ENCODE results near the gene CRTC2. TPM values are rescaled to one million over a fixed set of nuclear protein-coding genes. Genes with fewer than 3 reads are reported as not detected.

Gene CRTC2
- total RNA-seq, 1 donor from 2014 or later: 41.9 TPM

- Mint-ChIP-seq H3K36me3 (ENCODE audit: unreplicated experiment) (peaks cover 24% of the 10 kb centered on the region), H3K4me1 (ENCODE audit: unreplicated experiment) (peaks cover 34% of the 10 kb centered on the region), H3K9me3 (ENCODE audit: unreplicated experiment) (no peaks in the 10 kb centered on the region), H3K27me3 (ENCODE audit: unreplicated experiment) (no peaks in the 10 kb centered on the region), H3K27ac (ENCODE audit: unreplicated experiment) (peak overlapping the region; percentile 96), H3K4me3 (ENCODE audit: unreplicated experiment) (peak overlapping the region; percentile 98)
- TF ChIP-seq, protein P1, sequence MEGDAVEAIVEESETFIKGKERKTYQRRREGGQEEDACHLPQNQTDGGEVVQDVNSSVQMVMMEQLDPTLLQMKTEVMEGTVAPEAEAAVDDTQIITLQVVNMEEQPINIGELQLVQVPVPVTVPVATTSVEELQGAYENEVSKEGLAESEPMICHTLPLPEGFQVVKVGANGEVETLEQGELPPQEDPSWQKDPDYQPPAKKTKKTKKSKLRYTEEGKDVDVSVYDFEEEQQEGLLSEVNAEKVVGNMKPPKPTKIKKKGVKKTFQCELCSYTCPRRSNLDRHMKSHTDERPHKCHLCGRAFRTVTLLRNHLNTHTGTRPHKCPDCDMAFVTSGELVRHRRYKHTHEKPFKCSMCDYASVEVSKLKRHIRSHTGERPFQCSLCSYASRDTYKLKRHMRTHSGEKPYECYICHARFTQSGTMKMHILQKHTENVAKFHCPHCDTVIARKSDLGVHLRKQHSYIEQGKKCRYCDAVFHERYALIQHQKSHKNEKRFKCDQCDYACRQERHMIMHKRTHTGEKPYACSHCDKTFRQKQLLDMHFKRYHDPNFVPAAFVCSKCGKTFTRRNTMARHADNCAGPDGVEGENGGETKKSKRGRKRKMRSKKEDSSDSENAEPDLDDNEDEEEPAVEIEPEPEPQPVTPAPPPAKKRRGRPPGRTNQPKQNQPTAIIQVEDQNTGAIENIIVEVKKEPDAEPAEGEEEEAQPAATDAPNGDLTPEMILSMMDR (IDR thresholded peaks at IDR 0.05): no peak
- no peak for DNase-seq (ENCODE audit: extremely low spot score, unreplicated experiment)
Measured at GRCh38 chr1:153978274-153978909, 20.0 kb upstream of the CRTC2 start.

DNA sequence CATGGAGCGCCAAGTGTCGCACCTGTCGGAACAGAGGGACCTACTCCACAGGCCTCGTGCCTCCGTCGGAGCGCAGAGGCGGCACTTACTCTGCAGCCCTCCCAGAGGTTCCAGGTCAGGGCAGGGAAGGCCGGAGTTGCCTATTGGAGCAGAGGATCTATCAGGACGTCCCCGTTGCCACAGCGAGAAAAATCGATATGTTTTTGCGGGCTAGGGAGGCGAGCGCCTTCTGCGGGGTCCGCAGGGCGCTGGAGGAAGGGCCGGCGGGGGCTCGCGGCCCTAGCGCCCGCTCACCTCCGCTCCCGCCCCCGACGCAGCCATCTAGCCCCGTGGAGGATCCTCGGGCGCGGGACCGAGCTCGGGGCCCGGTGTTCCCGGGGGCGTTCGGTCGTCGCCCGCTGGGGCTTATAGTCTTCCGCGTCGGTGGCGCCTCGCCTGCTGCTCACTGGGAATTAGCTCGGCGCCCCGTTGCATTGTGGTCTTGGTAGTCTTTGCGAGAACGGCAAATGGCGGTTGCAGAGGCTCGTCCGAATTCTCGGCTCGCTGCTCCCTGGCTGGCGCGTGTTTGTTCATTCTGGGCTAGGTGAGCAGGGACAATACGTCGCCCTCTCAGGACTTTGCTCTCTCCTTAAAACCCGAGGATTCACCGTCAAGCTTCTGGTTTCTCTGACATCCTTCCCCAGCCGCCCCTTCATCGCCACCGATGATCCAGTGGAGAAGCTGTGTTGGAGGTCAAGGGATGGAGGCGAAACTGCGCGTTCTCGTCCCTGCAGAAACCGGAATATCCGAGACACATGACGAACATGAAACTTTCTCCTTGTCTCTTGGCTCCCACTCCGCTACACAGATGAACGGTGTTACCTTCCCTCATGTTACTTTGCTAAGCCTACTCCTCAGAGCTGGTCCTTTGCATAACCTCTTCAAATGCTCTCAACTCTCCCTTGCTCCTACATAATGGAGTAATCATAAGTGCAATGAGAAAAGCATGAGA lies 19.1 kb upstream of the CRTC2 start, which contains the start of gene JTB:
JTB (minus strand) TSS at position 425 of the 991 bp plus-strand sequence; CDS start at position 3, 422 bp downstream.
- Mint-ChIP-seq H3K27ac (ENCODE audit: unreplicated experiment) (peak within 1 kb of the TSS; percentile 96), H3K9me3 (ENCODE audit: unreplicated experiment) (no peaks in the 10 kb centered on the region), H3K36me3 (ENCODE audit: unreplicated experiment) (peaks cover 21% of the 10 kb centered on the region), H3K4me1 (ENCODE audit: unreplicated experiment) (peaks cover 31% of the 10 kb centered on the region), H3K4me3 (ENCODE audit: unreplicated experiment) (peak within 1 kb of the TSS; percentile 98), H3K27me3 (ENCODE audit: unreplicated experiment) (no peaks in the 10 kb centered on the region)
- DNase-seq (ENCODE audit: extremely low spot score, unreplicated experiment): peak; percentile 91
- TF ChIP-seq, protein P1 (IDR thresholded peaks at IDR 0.05): no peak

- TF ChIP-seq, protein P1 (IDR thresholded peaks at IDR 0.05): no peak
Measured at GRCh38 chr1:153976819-153977249, 18.4 kb upstream of the CRTC2 start.

DNA sequence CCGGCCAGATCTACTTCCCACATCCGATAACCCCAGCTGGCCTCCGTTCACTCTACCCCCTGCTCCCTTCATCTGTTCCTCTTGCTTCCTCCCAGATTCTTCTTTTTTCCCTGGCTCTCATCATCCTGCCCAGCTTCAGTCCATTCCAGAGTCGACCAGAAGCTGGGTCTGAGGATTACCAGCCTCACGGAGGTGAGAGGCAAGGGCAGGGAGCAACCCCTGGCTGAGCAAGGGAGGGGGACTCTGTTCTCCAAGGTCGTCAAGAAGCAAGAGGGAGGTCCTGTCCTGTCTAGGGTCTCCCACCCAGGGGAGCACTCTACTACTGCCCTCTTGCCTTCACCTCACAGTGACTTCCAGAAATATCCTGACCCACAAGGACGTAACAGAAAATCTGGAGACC lies 15.1 kb upstream of the CRTC2 start:
- H3K4me1 Mint-ChIP-seq (ENCODE audit: unreplicated experiment): peaks cover 27% of the 10 kb centered on the region
- H3K27me3 Mint-ChIP-seq (ENCODE audit: unreplicated experiment): no peaks in the 10 kb centered on the region
- no peaks in the 10 kb centered on the region for H3K9me3 Mint-ChIP-seq (ENCODE audit: unreplicated experiment)
- no peak for DNase-seq (ENCODE audit: extremely low spot score, unreplicated experiment)
- peaks cover 15% of the 10 kb centered on the region for H3K36me3 Mint-ChIP-seq (ENCODE audit: unreplicated experiment)
- no peak overlapping the region for H3K4me3 Mint-ChIP-seq (ENCODE audit: unreplicated experiment)
- no peak overlapping the region for H3K27ac Mint-ChIP-seq (ENCODE audit: unreplicated experiment)
- TF ChIP-seq, protein P1 (IDR thresholded peaks at IDR 0.05): no peak

More at GRCh38 chr1:153976819-153977249, 18.4 kb upstream of the CRTC2 start:
- no peaks in the 10 kb centered on the region for H3K9me3 Mint-ChIP-seq (ENCODE audit: unreplicated experiment)
- no peaks in the 10 kb centered on the region for H3K27me3 Mint-ChIP-seq (ENCODE audit: unreplicated experiment)
- peak overlapping the region; percentile 98 for H3K4me3 Mint-ChIP-seq (ENCODE audit: unreplicated experiment)
- H3K36me3 Mint-ChIP-seq (ENCODE audit: unreplicated experiment): peaks cover 16% of the 10 kb centered on the region
- H3K4me1 Mint-ChIP-seq (ENCODE audit: unreplicated experiment): peaks cover 30% of the 10 kb centered on the region
- no peak for DNase-seq (ENCODE audit: extremely low spot score, unreplicated experiment)
- H3K27ac Mint-ChIP-seq (ENCODE audit: unreplicated experiment): peak overlapping the region; percentile 84

DNA sequence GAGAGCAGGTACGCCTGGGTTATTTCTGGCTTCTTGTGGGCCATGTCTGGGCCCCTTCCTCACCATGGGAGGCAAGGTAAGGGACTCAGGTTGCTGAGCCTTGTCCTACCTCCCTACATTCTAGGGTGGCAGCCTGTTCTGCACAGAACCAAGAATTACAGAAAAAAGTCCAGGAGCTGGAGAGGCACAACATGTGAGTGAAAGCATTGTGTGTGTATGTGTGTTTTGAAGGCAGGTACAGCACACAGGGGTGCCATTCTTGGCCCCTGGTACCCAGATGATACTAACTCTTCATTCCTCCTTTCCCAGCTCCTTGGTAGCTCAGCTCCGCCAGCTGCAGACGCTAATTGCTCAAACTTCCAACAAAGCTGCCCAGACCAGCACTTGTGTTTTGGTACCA lies 14.7 kb upstream of the CRTC2 start:
- no peak for DNase-seq (ENCODE audit: extremely low spot score, unreplicated experiment)
- Mint-ChIP-seq H3K4me1 (ENCODE audit: unreplicated experiment) (peaks cover 28% of the 10 kb centered on the region), H3K9me3 (ENCODE audit: unreplicated experiment) (no peaks in the 10 kb centered on the region), H3K36me3 (ENCODE audit: unreplicated experiment) (peaks cover 15% of the 10 kb centered on the region), H3K27ac (ENCODE audit: unreplicated experiment) (peak overlapping the region; percentile 52), H3K27me3 (ENCODE audit: unreplicated experiment) (no peaks in the 10 kb centered on the region), H3K4me3 (ENCODE audit: unreplicated experiment) (no peak overlapping the region)
- TF ChIP-seq, protein P1 (IDR thresholded peaks at IDR 0.05): no peak
